ENCODE results near the gene RAI14.

The RAI14 gene

GRCh38 chr5:34695275-34696027 is 39.3 kb downstream of the RAI14 start:
- H3K4me3 ChIP-seq (ENCODE audit: low read length) = no peak overlapping the region
- H3K27ac ChIP-seq (ENCODE audit: low read length) = no peak overlapping the region; the same call in 1 of the 2 replicates
- TF ChIP-seq CTCF (IDR thresholded peaks at IDR 0.05; ENCODE audit: low read depth, low read length) (no peak), EZH2phosphoT487 (IDR thresholded peaks at IDR 0.05; ENCODE audit: low read depth) (no peak)
- peaks cover 23% of the 10 kb centered on the region for H3K79me2 ChIP-seq (ENCODE audit: low read length)
- peaks cover 7% of the 10 kb centered on the region for H3K36me3 ChIP-seq (replicated peaks; ENCODE audit: low read depth, low read length)
- H3K4me2 ChIP-seq (ENCODE audit: low read length) = peak overlapping the region; percentile 47
- no peak overlapping the region for H3K9ac ChIP-seq (ENCODE audit: low read length)
- no peaks in the 10 kb centered on the region for H3K9me3 ChIP-seq (ENCODE audit: insufficient read depth, low read length)
- peaks cover 21% of the 10 kb centered on the region for H3K4me1 ChIP-seq (ENCODE audit: low read length)
- H3K27me3 ChIP-seq (ENCODE audit: low read depth, low read length) = no peaks in the 10 kb centered on the region
- H4K20me1 ChIP-seq (ENCODE audit: insufficient read depth, low read length) = peaks cover 7% of the 10 kb centered on the region; the same call in 1 of the 2 replicates
- H2AFZ ChIP-seq (ENCODE audit: low read depth, low read length) = no peak overlapping the region

GRCh38 chr5:34697308-34698108 is 41.4 kb downstream of the RAI14 start:
- no peak overlapping the region for H3K27ac ChIP-seq (ENCODE audit: low read length)
- peaks cover 22% of the 10 kb centered on the region for H3K79me2 ChIP-seq (ENCODE audit: low read length)
- no peak overlapping the region for H3K9ac ChIP-seq (ENCODE audit: low read length)
- peaks cover 21% of the 10 kb centered on the region for H3K4me1 ChIP-seq (ENCODE audit: low read length)
- no peak overlapping the region for H2AFZ ChIP-seq (ENCODE audit: low read depth, low read length)
- no peak overlapping the region for H3K4me2 ChIP-seq (ENCODE audit: low read length)
- H3K36me3 ChIP-seq (replicated peaks; ENCODE audit: low read depth, low read length) = peaks cover 4% of the 10 kb centered on the region
- H3K4me3 ChIP-seq (ENCODE audit: low read length) = no peak overlapping the region
- no peak for TF ChIP-seq CTCF (IDR thresholded peaks at IDR 0.05; ENCODE audit: low read depth, low read length)
- no peak for TF ChIP-seq EZH2phosphoT487 (IDR thresholded peaks at IDR 0.05; ENCODE audit: low read depth)
- H4K20me1 ChIP-seq (ENCODE audit: insufficient read depth, low read length) = peaks cover 7% of the 10 kb centered on the region; the same call in 1 of the 2 replicates
- H3K9me3 ChIP-seq (ENCODE audit: insufficient read depth, low read length) = no peaks in the 10 kb centered on the region
- H3K27me3 ChIP-seq (ENCODE audit: low read depth, low read length) = no peaks in the 10 kb centered on the region

- no peak overlapping the region for H3K4me3 ChIP-seq (ENCODE audit: low read length)
- H3K4me2 ChIP-seq (ENCODE audit: low read length) = no peak overlapping the region
- no peak overlapping the region for H3K9ac ChIP-seq (ENCODE audit: low read length)
- H3K36me3 ChIP-seq (replicated peaks; ENCODE audit: low read depth, low read length) = peaks cover 4% of the 10 kb centered on the region
- H2AFZ ChIP-seq (ENCODE audit: low read depth, low read length) = no peak overlapping the region
- TF ChIP-seq CTCF (IDR thresholded peaks at IDR 0.05; ENCODE audit: low read depth, low read length) (no peak), EZH2phosphoT487 (IDR thresholded peaks at IDR 0.05; ENCODE audit: low read depth) (no peak)
- no peak overlapping the region for H3K27ac ChIP-seq (ENCODE audit: low read length)
- peaks cover 22% of the 10 kb centered on the region for H3K79me2 ChIP-seq (ENCODE audit: low read length)
- peaks cover 5% of the 10 kb centered on the region; the same call in 1 of the 2 replicates for H4K20me1 ChIP-seq (ENCODE audit: insufficient read depth, low read length)
- H3K27me3 ChIP-seq (ENCODE audit: low read depth, low read length) = no peaks in the 10 kb centered on the region
- peaks cover 21% of the 10 kb centered on the region for H3K4me1 ChIP-seq (ENCODE audit: low read length)
- H3K9me3 ChIP-seq (ENCODE audit: insufficient read depth, low read length) = no peaks in the 10 kb centered on the region
Observed at GRCh38 chr5:34698109-34698419, 41.9 kb downstream of the RAI14 start.

- Histone ChIP-seq H3K4me2 (ENCODE audit: low read length) (no peak overlapping the region), H3K36me3 (replicated peaks; ENCODE audit: low read depth, low read length) (peaks cover 4% of the 10 kb centered on the region), H3K79me2 (ENCODE audit: low read length) (peaks cover 22% of the 10 kb centered on the region), H3K9ac (ENCODE audit: low read length) (no peak overlapping the region), H3K27me3 (ENCODE audit: low read depth, low read length) (no peaks in the 10 kb centered on the region), H3K27ac (ENCODE audit: low read length) (no peak overlapping the region), H3K4me3 (ENCODE audit: low read length) (no peak overlapping the region), H2AFZ (ENCODE audit: low read depth, low read length) (no peak overlapping the region), H3K9me3 (ENCODE audit: insufficient read depth, low read length) (no peaks in the 10 kb centered on the region), H3K4me1 (ENCODE audit: low read length) (peaks cover 26% of the 10 kb centered on the region), H4K20me1 (ENCODE audit: insufficient read depth, low read length) (peaks cover 3% of the 10 kb centered on the region; the same call in 1 of the 2 replicates)
- TF ChIP-seq EZH2phosphoT487 (IDR thresholded peaks at IDR 0.05; ENCODE audit: low read depth) (no peak), CTCF (IDR thresholded peaks at IDR 0.05; ENCODE audit: low read depth, low read length) (no peak)
Observed at GRCh38 chr5:34698754-34699153, 42.6 kb downstream of the RAI14 start.

Data from OCI-LY3 (cell line).